HG02870 (cell line): ENCODE measurements around the gene JARID2.

Source experiments
- ATAC-seq: cut with Tn5 transposase; IDR thresholded peaks from one replicate; pipeline ENCODE4 v1.9.1; 2021; ENCODE audit warnings: mild to moderate bottlenecking, moderate library complexity; ENCODE audit not compliant: unreplicated experiment

Gene JARID2

DNA sequence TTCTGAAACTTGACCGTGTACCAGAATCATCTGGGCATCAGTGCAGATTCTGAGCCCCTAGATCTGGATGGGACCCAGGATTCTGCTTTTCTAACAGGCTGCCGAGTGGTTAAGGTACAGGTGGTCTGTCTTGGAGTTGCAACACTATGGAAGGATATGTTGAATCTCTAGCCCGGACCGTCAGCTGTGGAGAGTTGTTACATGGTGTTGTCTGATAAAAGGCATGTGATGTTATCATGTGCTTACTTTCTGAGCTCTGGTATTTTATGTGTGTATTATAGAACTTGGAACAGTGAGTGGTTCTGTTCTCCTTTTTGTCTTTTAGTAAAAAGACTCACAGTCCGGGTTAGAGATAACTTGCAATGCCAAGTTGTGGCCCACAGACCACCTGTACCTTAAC is 123.0 kb downstream of the JARID2 start:
- ATAC-seq = no peak

DNA sequence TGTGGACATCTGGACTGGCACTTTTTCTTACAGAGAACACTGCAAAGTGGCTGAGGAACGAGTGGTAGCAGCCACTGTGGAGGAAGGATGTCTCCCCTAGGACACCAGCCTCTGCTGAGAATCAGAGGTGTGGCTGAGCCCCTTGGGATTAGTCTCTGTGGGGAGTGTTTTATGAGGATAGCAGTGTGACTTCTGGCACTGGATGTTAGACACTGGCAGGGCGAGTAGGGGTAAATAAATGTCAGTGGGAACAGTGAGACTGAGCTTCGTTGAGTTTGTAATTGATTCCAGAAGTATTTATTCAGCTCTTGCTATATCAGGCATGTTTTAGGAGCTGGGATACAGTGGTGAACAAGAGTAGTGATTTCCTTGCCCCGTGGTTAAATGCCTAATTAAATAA is 124.0 kb downstream of the JARID2 start:
- ATAC-seq = no peak

DNA sequence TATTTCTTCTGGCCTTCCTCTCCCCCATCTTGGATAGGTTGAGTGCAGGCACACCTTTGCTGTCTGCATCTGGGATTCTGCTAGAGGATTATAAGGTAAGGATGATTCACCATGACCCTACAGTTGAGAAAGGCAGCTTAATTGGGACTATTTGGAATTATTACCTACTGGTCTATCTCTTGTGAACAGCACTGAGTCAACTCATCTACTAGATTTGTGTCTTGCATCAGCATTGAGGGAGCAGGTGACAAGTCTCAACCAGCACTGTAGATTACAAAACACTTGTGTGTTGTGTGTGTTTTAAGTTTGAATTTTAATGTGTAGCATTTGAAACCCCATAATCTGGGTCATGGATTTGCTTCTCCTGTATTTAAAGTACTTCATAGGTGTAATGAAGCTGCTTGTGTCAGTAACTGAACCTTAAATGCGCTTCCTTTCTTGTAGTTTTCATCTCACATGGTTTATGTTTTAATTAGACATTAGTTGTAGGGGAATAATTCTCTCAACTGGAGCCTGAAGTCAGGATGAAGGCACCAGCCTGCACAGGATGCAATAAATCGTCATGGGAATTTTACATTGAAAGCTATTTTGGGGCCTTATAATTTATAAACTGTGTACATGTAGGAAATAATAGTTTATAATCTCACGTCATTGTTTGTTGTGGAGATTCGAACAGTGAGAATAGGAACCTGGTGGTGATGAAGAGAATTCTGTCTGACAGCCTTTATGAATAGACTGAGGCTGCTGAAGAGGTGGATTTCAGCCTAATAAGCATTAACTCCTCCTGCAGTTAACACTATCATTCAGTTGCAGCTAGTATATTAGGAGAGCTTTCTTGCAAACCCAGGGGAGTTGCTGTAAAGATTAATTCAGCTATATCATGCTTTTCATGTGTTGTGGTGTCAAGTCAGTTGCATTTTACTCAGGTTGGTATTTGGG is 125.1 kb downstream of the JARID2 start:
- no peak for ATAC-seq

DNA sequence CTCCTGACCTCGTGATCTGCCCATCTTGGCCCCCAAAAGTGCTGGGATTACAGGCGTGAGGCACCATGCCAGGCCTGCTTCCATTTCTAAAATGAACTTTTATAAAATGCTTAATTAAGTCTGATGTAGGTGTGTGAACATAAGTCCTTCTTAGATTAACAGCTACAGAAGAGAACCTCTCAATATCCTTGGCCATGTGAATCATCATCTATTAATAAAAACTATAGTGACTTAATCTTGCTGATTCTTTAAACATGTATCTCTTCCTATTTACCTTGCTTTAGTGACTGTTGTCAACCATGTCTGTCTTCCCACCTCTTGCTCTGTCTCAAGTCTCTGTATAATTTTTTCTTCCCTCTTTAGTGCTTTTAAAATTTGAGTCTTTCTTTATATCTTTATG is 127.1 kb downstream of the JARID2 start:
- no peak for ATAC-seq

DNA sequence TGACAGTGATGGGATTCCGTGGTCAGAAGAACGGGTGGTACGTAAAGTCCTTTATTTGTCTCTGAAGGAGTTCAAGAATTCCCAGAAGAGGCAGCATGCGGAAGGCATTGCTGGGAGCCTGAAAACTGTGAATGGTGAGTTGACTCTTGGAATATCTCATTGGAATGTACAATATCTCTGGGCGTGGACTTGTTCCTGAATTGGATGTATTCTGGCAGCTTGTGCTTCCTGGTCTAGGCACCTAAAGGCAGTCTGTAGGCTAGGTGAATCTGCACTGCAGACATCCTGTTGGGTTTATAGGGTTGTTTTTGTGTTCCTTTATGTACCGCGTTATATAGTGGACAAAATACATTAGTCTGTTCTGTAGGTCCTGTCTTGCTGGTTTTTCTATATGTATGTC is 128.2 kb downstream of the JARID2 start:
- no peak for ATAC-seq

DNA sequence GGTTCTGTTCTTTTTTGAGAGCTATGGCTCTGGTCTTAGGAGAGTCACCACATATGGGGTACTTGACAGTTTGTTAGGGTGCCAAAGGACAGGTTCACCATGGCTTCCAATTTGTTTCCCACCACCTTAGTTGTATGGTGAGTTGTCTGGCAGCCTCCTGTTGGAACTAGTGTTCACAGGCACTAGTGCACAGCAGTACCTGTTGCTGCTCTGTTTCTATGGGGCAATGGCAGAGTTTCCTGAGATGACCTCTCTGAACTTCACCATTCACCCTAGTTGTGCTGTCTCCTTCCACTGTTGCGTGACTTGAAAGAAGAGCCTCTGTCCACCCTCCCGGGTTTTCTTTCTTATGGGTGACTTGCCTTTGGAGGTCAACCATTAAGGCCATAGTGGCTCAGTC is 129.1 kb downstream of the JARID2 start:
- no peak for ATAC-seq

DNA sequence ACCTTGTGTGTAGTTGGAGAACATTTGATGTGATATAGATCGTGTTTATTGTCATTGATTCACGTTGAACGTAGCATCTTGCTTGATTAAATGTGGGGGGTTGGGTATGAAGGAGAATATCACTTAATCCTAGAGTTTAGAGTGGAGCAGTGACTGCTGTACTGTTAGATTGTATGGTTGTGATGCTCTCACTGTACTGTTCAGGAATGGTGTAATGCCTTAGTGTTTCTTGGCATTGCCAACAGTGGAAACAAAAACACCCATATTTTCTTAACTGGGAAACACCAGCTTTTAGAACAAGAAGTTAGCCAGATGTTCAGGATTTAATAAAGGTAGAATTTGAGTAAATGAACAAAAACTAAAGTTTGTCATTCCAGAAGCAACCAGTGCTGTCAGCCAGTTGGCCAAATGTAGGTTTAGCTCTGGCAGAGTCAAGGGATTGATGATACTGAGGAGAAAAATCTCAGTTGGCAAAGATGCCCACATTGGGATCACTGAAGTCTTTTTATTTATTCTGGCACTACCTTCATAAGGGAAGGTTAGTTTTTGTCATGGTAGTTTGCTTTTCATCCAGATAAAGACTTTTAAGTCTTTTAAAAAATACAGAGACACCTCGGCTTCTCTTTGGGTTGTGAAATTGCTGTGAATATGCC is 129.9 kb downstream of the JARID2 start:
- no peak for ATAC-seq

DNA sequence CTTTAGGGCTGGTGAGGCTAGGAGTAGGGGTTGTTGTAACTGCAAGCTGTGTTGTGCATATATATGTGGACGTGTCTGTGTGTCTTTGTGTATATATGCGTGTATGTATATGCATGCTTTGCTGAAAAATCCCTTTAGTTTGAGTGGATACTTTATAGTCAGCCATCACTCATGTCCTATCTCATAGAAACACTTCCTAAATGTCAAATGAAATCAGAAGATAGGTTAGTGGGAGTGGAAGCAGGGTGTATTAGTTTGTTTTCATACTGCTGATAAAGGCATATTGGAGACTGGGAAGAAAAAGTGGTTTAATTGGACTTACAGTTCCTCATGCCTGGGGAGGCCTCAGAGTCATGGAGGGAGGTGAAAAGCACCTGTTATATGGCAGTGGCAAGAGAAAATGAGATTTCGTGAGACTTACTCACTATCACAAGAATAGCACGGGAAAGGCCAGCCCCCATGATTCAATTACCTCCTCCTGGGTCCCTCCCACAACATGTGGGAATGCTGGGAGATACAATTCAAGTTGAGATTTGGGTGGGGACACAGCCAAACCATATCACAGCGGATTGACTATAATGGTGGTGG is 131.1 kb downstream of the JARID2 start:
- ATAC-seq = no peak

DNA sequence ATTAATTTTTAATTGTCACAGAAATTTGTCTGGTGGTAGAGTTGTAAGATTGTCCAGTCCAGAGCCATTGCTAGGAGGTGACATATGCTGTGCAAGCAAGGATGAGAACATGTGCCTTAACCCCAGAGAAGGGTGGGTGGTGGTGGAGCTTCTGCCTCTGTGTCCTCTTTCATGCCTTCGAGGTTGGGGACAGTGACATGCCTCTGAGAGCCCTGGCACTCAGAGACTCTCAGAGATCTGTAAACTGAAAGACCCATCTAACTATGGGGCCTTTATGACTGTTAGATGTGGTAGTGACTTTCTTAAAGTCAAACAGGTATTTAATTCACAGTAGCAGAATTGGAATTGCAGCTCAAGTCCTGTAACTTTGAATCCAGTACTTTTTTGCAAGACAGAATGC is 132.4 kb downstream of the JARID2 start:
- ATAC-seq = no peak

DNA sequence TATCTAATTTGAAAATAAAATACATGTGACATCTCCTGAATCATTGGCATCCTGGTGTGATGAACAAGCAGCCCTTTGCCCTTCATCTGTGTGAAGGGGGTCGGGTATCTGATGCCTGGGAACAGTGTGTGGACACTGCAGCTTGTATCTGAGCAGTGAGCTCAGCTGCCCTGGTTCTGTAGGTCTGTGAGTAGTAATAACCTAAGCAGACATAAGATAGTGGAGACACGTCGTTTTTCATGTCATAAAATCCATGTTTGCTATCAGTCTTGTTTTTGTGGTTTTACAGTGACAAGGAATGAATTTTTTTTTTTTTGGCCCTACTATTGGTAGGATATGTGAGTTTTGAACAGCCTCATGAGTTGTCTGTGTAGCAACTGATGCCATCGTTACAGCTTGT is 133.0 kb downstream of the JARID2 start:
- no peak for ATAC-seq

DNA sequence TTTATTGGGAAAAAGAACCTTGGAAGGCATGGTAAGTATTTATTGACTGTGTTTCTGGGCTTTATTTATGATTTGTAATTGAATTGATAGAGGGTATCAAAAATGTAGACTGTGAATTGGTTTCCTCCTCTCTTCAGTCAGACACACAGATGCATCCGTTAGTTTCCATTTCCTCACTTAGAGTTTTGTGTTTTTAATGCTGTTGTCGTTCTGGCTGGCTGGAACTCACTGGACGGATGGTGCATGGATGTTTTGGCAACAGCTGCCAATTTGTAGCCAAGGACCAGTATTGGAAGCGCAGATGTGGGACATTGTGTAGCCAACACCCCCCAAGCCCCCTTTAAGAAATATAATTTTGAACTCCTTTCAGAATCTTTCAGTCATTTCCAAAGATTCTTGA is 134.5 kb downstream of the JARID2 start:
- ATAC-seq = no peak

DNA sequence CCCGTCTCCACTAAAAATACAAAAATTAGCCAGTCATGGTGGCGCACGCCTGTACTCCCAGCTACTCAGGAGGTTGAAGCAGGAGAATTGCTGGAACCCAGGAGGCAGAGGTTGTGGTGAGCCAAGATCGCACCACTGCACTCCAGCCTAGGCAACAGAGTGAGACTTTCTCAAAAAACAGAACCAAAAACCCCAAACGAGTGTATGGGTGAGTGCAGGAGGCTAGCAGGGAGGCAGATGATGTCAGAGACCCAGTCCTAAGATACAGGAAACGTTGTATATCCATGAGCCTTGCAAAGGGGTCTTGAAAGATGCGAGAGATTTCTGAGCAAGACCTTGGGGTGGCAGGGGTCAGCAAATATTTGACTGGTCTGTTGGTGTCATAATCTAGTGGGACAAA is 136.2 kb downstream of the JARID2 start:
- no peak for ATAC-seq

DNA sequence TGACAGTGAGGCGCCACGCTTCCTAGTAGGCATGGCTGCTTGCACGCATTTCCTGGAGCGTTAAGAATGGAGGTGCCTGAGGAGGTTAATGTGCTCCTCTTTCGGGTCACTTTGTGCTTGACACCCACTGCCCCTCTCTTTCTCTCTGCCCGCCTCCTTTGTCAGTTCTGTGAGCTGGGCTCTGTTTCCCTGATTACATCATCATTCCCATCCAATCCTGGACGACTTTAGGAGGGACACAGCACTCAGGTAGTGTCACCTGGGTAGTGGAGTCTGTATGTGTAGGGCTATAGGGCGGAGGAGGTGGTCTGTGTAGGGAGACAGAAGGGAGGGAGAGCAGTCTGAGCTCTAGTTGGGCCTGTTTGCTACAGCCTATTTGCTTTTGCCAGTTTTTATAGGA is 136.8 kb downstream of the JARID2 start:
- ATAC-seq = no peak

DNA sequence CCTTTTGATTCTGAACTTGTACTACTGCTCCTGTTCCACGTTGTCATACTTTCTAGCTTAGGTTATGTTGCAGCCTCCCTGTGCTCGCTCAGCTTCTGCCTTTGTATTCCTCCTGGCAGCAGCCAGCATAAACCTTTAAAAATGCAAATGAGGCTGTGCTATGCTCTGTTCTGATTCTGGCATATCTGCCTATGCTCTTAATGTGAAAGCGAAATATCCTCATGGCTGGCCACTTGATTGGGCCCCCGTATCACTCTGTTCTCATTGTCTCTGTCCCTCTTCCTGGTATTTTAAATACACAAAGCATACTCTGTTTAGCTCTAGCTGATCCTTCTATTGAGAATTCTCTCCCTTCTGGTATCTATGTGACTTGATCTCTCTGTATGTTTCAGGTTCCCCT is 139.0 kb downstream of the JARID2 start:
- no peak for ATAC-seq

DNA sequence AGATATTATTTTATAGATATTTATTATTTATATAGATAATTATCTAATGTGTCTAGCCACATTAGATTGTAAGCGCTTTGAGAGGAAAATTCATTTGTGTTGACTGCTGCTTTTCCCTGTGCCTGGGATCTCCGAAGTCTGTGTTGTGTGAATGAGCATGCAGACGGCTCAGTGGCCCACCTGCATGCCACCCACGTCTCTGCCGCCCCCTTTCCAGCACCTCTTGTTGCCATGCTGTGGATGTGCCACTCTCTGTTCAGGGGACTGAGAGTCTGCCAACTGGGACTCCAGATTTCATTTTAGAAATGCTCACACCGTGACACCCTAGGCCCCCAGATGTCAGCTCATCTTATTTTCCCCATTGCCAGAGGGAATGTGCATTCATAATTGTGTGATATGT is 139.7 kb downstream of the JARID2 start:
- no peak for ATAC-seq

DNA sequence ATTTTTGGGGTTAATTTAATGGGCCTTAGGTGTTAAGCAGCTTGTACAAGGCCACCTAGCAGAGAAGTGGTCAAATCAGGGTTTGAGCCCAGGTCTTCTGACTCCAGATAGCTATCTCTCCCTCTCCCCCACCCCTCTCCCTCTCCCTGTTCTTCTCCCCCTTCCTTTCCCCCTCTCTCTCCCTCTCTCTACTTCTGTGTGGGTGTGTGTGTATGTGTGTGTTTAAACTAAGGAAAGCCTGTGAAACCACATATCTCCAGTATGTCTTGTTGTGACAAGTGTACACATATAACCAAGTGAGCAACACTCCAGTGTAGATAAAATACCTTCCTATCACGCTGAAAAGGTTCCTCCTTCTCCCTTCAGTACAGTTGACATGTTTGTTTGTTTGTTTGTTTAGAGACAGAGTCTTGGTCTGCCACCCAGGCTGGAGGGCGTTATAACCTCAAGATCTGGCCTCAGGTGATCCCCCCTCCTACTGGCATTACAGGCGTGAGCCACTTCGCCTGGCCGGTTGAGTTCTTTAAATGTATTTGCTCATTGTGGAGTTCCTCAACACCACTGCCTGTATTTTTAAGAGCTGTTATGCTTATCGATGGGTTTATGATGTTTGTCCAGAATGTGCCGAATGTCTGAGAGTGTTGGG is 140.4 kb downstream of the JARID2 start:
- ATAC-seq = no peak

DNA sequence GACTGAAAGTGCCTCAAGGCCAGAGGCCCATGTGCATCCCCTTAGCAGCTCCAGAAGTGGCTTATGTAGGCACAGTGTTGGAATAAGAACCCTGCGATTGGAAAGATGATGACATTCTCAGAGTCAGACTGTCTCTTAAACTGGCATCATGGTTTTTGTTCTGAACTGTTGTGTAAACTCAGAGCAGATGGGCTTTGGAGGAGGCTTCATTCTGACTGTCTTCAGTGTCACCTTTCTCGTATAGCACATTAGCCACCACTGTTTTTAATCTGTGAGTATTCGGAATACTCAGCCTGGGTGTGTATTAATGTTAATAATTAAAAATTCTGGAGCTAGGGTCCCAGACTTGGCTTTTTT is 140.9 kb downstream of the JARID2 start:
- no peak for ATAC-seq

DNA sequence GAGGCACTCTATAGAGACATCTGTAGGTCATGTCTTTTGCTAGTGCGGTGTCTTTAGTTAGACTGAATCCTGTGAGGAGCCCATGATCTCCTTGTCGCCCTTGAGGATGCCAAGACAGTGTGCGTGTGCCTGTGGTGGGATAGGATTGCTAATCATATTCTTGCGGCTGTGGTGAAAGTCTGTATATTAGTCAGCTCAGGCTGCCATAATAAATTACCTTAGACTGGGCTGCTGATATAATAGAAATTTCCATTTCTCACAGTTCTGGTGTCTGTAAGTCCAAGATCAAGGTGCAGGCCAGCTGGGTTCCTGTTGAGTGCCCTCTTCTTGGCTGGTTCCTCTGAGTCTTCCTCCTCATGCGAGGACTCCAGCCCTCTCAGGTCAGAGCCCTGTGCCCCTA is 141.2 kb downstream of the JARID2 start:
- no peak for ATAC-seq

DNA sequence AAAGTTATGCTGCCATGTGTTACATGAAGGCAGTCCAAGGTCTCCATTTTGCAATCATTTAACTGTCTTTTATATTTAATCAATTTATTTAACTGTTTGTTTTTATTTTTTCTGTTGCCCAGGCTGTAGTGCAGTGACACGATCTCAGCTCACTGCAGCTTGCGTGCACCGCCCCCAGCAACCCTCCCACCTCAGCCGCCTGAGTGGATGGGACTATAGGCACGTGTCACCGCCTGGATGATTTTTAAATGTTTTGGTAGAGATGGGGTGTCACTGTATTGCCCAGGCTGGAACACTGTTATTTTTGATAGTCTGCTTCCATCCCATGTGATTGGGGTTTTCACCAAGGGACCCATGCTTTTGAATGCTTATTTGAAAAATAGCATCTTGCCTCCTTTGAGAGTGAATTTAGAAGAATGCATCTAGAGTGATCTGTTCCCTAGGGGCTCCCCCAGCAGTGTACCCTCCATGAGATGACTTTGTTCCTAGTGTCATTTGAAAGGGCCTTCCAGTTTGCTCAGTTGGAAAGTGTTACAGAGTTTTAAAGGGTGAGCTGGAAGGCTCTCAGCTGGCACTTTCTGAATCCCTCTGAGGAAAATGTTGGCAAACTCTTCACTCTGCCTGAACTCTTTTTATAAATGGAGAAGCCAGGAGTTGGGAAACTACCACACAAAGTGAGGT is 143.4 kb downstream of the JARID2 start:
- no peak for ATAC-seq

DNA sequence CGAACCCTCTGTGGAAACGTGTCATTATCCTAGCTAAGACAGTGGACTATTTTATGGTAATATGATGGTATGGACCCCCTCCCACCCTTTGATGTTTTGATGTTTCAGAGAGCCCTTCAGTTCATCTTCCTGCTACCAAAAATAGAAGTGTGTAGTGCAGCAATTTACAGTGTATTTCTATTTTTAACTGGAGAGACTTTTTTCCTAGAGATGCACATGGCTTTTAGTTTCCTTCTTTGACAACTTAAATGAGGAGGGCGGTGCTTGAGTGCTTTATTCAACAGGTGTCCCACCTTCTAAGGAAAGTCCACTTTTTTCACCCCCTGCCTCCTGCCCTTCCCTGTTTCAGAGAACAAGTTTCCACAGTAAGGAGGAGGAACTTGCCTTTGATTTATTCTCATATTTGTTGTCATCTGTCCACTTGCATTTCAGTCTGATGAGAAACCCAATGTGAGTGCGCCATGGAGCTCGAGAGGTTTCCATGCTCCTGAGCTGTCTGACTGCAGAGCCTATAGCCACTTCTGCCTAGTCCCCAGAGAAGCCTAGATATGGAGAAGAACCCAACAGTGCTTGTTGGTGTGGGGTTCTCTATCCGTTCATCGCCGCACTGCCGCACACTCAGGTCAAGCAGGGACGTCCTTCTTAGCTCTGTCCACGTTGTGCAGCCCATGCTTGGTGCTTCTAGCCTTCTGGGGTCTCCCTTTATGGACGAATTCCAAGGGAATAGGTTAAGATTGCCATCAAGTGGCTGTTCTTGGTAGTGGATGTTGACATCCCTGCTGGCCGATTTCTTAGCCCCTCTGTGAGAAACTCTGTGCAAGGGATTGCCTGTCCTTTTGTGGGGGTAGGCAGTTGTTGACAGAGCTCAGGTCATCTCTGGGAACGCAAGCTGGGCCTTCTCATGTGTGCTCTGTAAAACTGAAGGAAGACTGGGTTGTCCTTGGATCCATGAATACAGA is 144.2 kb downstream of the JARID2 start:
- no peak for ATAC-seq
